Measurements from ENCODE around the gene ADAMTS14.

ADAMTS14 gene

DNA sequence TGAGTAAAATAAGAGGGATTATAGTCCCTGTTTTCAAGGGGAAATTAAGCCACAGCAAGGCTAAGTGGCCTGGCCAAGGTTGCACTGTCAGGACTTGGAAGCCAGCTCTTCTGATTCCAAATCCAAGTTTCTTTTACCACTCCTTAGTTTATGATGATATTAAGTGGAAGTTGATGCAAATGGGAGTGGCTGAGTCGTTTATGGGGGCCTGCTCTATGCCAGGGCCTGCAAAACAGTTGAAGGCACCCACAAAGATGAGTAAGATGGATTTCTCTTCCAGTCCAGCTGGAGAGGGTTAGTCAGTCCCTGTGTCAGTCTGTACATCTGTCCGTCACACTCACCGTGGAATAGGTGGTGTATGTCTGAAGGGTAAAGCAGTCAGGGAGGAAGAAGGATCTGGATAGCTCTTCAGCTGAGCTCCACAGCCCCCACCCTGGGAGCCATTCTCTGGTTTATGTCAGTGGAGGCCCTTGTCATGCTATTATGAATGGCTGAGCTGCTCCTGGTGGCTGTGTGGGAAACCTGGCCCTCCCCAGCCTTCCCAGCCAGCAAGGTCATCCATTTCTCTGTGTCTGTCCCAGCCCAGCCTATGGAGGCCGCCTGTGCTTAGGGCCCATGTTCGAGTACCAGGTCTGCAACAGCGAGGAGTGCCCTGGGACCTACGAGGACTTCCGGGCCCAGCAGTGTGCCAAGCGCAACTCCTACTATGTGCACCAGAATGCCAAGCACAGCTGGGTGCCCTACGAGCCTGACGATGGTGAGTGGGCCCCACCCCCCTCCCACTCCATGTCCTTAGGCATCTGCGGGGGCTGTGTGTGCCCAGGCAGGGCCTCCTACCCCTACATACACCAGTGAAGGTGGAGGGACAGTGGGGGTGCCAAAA, 68.3 kb downstream of the ADAMTS14 start:
- H3K27me3 Mint-ChIP-seq, result peaks cover 10% of the 10 kb centered on the region
- H3K4me1 Mint-ChIP-seq, result peaks cover 8% of the 10 kb centered on the region
- H3K9me3 Mint-ChIP-seq, result no peaks in the 10 kb centered on the region
- H3K27ac Mint-ChIP-seq, result no peak overlapping the region
- H3K4me3 Mint-ChIP-seq, result no peak overlapping the region
- ATAC-seq, result no peak
- H3K36me3 Mint-ChIP-seq, result no peaks in the 10 kb centered on the region

DNA sequence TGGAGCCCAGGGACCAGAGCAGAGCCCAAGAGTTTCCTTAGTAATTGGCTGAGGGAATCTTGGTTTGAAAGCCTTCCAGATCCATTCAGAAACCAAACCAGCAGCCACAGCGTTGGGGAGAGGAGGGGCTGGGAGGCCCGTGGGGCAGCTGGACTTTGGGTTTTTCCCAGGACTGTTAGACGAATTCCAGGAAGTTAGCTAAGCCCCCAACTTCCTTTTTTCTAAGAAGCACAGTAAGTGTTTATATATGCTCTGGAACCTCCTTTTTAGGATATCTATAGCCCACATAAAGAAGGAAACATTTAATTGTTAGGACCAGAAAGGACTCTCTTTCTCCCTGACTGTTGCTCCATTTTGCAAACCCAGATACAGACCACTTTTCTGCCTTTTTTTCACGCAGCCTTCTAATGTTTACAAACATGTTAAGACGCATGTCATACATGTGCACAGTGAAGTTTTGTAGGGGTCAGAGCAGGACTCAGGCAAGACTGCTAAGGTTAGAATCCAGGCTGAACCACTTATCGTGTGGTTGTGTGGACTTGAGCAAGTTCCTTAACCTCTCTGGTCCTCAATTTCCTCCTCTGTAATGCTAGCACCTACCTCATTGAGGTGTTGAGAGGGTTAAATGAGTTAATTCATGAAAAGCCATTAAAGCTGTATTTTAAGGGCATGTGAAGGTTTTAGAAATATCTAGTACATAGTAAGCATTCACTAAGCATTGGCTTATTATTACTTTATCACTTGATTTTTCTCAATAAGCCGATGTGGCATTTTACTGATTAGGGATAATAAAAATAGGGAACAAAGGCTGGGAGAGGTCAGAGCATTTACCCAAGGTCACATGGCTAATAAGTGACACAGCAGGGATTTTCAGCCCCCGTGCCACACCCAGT, 70.5 kb downstream of the ADAMTS14 start:
- ATAC-seq, result no peak
- H3K27ac Mint-ChIP-seq, result no peak overlapping the region
- peaks cover 8% of the 10 kb centered on the region for H3K4me1 Mint-ChIP-seq
- no peak overlapping the region for H3K4me3 Mint-ChIP-seq
- H3K36me3 Mint-ChIP-seq, result no peaks in the 10 kb centered on the region
- peaks cover 10% of the 10 kb centered on the region for H3K27me3 Mint-ChIP-seq
- no peaks in the 10 kb centered on the region for H3K9me3 Mint-ChIP-seq

DNA sequence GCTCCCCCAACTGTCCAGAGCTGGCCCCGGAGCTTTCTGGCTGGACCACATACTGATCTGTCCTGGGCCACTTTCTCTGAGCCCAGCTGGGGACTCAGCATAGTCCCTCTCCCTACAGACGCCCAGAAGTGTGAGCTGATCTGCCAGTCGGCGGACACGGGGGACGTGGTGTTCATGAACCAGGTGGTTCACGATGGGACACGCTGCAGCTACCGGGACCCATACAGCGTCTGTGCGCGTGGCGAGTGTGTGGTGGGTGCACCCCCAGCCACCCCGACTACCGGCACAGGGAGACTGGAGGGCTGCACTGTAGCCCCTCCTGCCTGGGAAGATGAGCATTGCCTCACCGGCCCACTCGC, 71.1 kb downstream of the ADAMTS14 start:
- H3K4me1 Mint-ChIP-seq, result peaks cover 8% of the 10 kb centered on the region
- H3K27me3 Mint-ChIP-seq, result peaks cover 10% of the 10 kb centered on the region
- H3K36me3 Mint-ChIP-seq, result no peaks in the 10 kb centered on the region
- ATAC-seq, result no peak
- no peak overlapping the region for H3K4me3 Mint-ChIP-seq
- no peak overlapping the region for H3K27ac Mint-ChIP-seq
- no peaks in the 10 kb centered on the region for H3K9me3 Mint-ChIP-seq

DNA sequence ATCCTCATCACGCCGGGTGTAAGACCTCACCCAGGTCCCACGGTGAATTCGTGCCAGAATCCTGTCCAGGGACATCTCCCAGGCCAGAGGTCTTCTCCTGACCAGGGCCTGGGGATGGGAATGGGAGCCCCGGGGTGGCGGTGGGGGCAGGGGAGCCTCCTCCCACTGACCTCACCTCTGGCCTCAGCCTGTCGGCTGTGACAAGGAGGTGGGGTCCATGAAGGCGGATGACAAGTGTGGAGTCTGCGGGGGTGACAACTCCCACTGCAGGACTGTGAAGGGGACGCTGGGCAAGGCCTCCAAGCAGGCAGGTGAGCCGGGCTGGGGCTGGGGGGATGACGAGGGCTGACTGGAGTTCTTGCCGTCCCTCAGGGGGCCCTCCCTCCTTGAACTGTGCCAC, 71.6 kb downstream of the ADAMTS14 start:
- Mint-ChIP-seq H3K9me3 (no peaks in the 10 kb centered on the region), H3K36me3 (no peaks in the 10 kb centered on the region), H3K27ac (no peak overlapping the region), H3K27me3 (peaks cover 10% of the 10 kb centered on the region), H3K4me1 (peaks cover 8% of the 10 kb centered on the region), H3K4me3 (no peak overlapping the region)
- no peak for ATAC-seq

- Mint-ChIP-seq H3K36me3 (no peaks in the 10 kb centered on the region), H3K4me3 (no peak overlapping the region), H3K27ac (no peak overlapping the region), H3K9me3 (no peaks in the 10 kb centered on the region), H3K27me3 (peaks cover 10% of the 10 kb centered on the region), H3K4me1 (peaks cover 8% of the 10 kb centered on the region)
- no peak for ATAC-seq
Observed at GRCh38 chr10:70744617-70745143, 72.4 kb downstream of the ADAMTS14 start.

GRCh38 chr10:70745555-70745954, 73.2 kb downstream of the ADAMTS14 start:
- H3K9me3 Mint-ChIP-seq, result no peaks in the 10 kb centered on the region
- H3K4me3 Mint-ChIP-seq, result no peak overlapping the region
- peaks cover 10% of the 10 kb centered on the region for H3K27me3 Mint-ChIP-seq
- no peak for ATAC-seq
- H3K27ac Mint-ChIP-seq, result no peak overlapping the region
- no peaks in the 10 kb centered on the region for H3K36me3 Mint-ChIP-seq
- peaks cover 8% of the 10 kb centered on the region for H3K4me1 Mint-ChIP-seq

- Mint-ChIP-seq H3K9me3 (no peaks in the 10 kb centered on the region), H3K4me3 (no peak overlapping the region), H3K27me3 (peaks cover 10% of the 10 kb centered on the region), H3K27ac (no peak overlapping the region), H3K36me3 (no peaks in the 10 kb centered on the region), H3K4me1 (peaks cover 7% of the 10 kb centered on the region)
- no peak for ATAC-seq
Observed at GRCh38 chr10:70747192-70747965, 75.1 kb downstream of the ADAMTS14 start.

DNA sequence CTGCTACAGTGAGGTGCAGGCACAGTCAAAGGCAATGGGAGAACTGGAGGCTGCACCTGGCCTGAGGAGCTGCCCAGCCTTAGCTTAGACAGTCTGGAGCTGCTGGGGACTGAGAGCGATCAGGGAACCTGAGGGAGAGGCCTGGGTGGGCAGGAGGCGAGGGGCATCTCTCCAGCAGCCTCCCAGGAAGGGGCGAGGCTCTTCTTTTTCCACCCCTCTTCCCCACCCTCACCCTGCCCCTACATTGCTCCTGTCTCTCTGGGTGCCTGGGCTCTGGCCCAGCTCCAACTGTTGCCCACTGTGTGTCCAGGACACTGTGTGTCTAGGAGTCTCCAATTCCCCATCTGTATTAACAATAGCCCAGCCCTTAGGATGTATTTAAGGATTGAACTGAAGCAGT, 76.0 kb downstream of the ADAMTS14 start:
- Mint-ChIP-seq H3K36me3 (no peaks in the 10 kb centered on the region), H3K9me3 (no peaks in the 10 kb centered on the region), H3K27ac (no peak overlapping the region), H3K4me1 (no peaks in the 10 kb centered on the region), H3K27me3 (peaks cover 10% of the 10 kb centered on the region), H3K4me3 (no peak overlapping the region)
- ATAC-seq, result no peak

DNA sequence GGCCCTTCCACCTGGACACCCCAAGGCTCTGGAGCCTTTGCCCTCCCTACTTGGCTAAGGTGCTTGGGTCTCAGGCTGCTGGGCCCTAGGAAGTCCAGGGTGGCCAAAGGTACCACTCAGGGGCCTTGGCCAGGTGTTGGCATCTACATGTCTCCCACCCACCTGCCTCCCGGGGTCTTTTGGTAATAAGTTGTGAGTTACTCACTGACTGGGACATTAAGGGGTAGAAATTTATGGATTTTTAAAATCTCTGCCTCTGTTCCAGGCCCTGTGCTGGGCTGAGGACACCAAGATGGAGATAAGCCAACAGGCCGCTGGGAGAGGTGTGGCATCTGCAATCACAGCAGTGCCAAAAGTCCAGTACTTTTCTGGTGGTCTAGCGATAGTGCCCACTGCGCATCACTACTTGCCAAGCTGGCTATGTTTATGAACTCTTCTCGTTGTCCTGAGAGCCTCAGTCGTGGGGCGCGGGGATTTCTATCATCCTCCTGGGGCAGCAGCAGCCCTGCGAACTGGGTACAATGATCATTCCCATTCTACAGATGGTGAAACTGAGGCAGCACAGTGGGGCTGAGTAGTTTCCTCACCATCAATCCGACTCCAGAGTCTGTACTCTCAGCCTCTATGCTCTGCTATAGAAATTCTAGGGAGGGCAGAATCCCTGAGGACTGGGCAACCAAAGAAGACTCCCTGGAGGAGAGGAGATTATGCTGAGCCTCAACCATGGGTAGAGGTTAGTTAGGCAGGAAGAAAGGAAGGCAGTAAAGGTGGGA, 76.7 kb downstream of the ADAMTS14 start:
- Mint-ChIP-seq H3K27me3 (peaks cover 10% of the 10 kb centered on the region), H3K27ac (no peak overlapping the region), H3K9me3 (no peaks in the 10 kb centered on the region), H3K4me1 (no peaks in the 10 kb centered on the region), H3K4me3 (no peak overlapping the region), H3K36me3 (no peaks in the 10 kb centered on the region)
- ATAC-seq, result no peak

DNA sequence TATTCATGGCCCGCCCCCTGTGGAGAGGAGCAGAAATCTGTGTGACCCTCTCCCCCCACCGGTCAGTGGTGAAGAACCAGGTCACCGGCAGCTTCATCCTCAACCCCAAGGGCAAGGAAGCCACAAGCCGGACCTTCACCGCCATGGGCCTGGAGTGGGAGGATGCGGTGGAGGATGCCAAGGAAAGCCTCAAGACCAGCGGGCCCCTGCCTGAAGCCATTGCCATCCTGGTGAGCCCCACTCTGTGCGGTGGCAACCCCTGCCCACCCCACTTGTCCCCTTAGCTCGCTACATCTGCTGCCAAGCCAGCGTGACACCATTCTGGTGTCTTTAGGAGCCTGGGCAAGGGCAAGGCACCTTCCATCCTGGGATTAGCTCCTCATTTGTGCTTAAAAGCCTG, 77.5 kb downstream of the ADAMTS14 start:
- no peak overlapping the region for H3K27ac Mint-ChIP-seq
- H3K4me3 Mint-ChIP-seq, result no peak overlapping the region
- H3K36me3 Mint-ChIP-seq, result no peaks in the 10 kb centered on the region
- H3K4me1 Mint-ChIP-seq, result no peaks in the 10 kb centered on the region
- peaks cover 5% of the 10 kb centered on the region for H3K27me3 Mint-ChIP-seq
- ATAC-seq, result no peak
- H3K9me3 Mint-ChIP-seq, result no peaks in the 10 kb centered on the region

DNA sequence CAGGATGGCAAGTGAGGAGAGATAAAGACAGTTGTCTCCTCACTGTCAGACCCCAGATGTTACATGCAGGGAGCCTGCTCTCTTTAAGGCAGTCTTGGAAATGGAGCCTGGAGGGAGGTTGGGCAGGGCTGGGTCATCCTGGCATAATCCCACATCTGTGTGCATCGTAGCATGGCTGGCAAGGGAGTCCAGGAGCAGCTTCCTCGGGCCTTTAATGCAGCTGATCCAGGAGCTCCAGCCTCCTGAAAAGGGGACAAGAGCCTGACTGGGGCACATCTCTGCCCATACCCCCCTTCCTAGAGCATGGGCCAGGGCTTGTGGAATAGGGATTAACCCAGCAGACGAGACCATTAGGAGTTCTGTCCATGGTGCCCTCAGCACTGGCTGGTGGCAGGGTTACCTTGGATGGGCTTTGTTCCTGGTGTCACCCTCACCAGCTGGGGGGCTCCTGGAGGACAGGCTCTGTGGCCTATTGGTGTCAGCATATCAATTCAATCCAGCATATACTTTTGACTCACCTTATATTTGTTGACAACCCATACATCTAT, 77.9 kb downstream of the ADAMTS14 start:
- no peak for ATAC-seq
- H3K27me3 Mint-ChIP-seq, result no peaks in the 10 kb centered on the region
- H3K4me3 Mint-ChIP-seq, result no peak overlapping the region
- H3K27ac Mint-ChIP-seq, result no peak overlapping the region
- no peaks in the 10 kb centered on the region for H3K36me3 Mint-ChIP-seq
- H3K4me1 Mint-ChIP-seq, result no peaks in the 10 kb centered on the region
- no peaks in the 10 kb centered on the region for H3K9me3 Mint-ChIP-seq

DNA sequence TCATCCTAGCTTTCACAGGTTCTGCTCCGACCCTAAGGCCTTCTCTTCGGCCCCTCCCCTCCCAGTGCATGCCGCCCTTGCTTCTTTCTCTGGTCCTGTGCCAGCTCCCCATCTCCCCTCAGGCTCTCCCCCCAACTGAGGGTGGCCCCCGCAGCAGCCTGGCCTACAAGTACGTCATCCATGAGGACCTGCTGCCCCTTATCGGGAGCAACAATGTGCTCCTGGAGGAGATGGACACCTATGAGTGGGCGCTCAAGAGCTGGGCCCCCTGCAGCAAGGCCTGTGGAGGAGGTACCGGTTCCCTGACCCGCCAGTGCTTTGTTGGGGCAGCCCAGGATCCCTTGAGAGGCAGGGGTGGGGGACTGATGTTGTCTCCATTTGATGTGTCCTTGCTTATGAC, 79.0 kb downstream of the ADAMTS14 start:
- no peak for ATAC-seq
- H3K27me3 Mint-ChIP-seq, result no peaks in the 10 kb centered on the region
- H3K4me1 Mint-ChIP-seq, result no peaks in the 10 kb centered on the region
- no peak overlapping the region for H3K27ac Mint-ChIP-seq
- no peaks in the 10 kb centered on the region for H3K9me3 Mint-ChIP-seq
- no peak overlapping the region for H3K4me3 Mint-ChIP-seq
- H3K36me3 Mint-ChIP-seq, result no peaks in the 10 kb centered on the region

DNA sequence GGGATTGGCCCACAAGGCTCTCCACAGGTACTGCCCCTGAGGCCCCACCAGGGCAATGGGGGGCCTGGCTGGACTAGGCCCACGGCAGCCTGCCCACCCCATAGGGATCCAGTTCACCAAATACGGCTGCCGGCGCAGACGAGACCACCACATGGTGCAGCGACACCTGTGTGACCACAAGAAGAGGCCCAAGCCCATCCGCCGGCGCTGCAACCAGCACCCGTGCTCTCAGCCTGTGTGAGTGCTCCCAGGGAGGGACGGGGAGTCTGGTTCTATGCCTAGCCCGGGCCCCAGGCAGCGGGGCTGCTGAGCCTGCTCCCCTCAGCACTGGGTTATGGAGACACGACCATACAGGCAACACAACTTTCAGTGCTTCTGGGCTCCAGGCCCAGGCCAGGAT, 79.7 kb downstream of the ADAMTS14 start:
- Mint-ChIP-seq H3K27me3 (no peaks in the 10 kb centered on the region), H3K4me1 (no peaks in the 10 kb centered on the region), H3K9me3 (no peaks in the 10 kb centered on the region), H3K27ac (no peak overlapping the region), H3K36me3 (no peaks in the 10 kb centered on the region), H3K4me3 (no peak overlapping the region)
- no peak for ATAC-seq

DNA sequence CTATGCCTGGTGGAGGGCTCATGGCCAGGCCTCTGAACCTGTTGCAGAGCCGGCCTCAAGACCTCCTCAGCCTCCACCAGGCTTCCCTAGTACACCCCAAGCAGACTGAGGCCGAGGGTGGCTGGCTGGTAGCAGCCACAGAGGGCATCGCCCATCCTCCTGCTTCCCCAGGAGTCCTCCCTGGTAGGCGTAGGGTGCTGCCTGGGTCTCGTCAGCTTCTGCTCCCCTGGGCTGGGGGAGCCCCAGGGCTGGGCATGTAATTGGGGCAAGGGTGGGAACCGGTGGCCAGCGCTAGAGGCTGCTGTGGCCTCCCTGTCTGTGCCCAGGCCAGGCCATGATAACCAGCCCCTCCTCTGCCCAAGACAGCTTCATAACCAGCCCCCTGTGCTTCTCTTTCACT, 80.3 kb downstream of the ADAMTS14 start:
- no peak overlapping the region for H3K27ac Mint-ChIP-seq
- no peak overlapping the region for H3K4me3 Mint-ChIP-seq
- no peak for ATAC-seq
- H3K36me3 Mint-ChIP-seq, result no peaks in the 10 kb centered on the region
- H3K9me3 Mint-ChIP-seq, result no peaks in the 10 kb centered on the region
- H3K27me3 Mint-ChIP-seq, result no peaks in the 10 kb centered on the region
- no peaks in the 10 kb centered on the region for H3K4me1 Mint-ChIP-seq
